PC-3 (cell line): ENCODE results near the gene NPFFR2. TPM values are rescaled to one million over a fixed set of nuclear protein-coding genes. Genes with fewer than 3 reads are reported as not detected.
A peak's percentile ranks its signal among the peaks of the same experiment; 100 is the strongest.

Source experiments
- ATAC-seq: fragments of 200-7000 bp; cut with Tn5 transposase; 2 replicates; pipeline ENCODE4 v1.9.1; 2020; ENCODE audit warnings: mild to moderate bottlenecking, moderate library complexity
- BruUV-seq: library from RNA; stranded (reverse); fragments of 400-500 nt; replicated peaks from 2 replicates; lab custom pipeline; 2021; lab: Mats Ljungman, UMichigan
- CTCF ChIA-PET: fragments of 300-600 bp; sonication (Branson Sonifier 250); formaldehyde crosslinking; loops from one replicate; lab custom pipeline; 2022; ENCODE audit warnings: antibody characterized with exemption; lab: Charles Lee
- POLR2A ChIA-PET: fragments of 300-600 bp; sonication (Branson Sonifier 250); formaldehyde crosslinking; loops from one replicate; lab custom pipeline; 2022; ENCODE audit warnings: antibody characterized with exemption; ENCODE audit not compliant: unreplicated experiment; lab: Charles Lee
- DNase-seq: peaks from one replicate; pipeline ENCODE4 v3.0.0-alpha.2; 2015
- H2AFZ ChIP-seq: fragments of 300-600 bp; sonication (generic); 2 replicates; pipeline ENCODE4 v1.6.0; 2016; ENCODE audit warnings: antibody characterized with exemption, low read length
- H3F3A ChIP-seq: fragments of 300-600 bp; sonication (generic); one replicate; pipeline ENCODE4 v1.6.0; 2017; ENCODE audit warnings: antibody characterized with exemption, low read length, control low read depth, mild to moderate bottlenecking; ENCODE audit not compliant: unreplicated experiment
- H3K27ac ChIP-seq: fragments of 300-600 bp; sonication (generic); 2 replicates; pipeline ENCODE4 v1.5.1; 2016; ENCODE audit warnings: mild to moderate bottlenecking, low read length
- H3K27me3 ChIP-seq: fragments of 300-600 bp; sonication (generic); 2 replicates; pipeline ENCODE4 v1.6.1; 2016; ENCODE audit warnings: low read length, mixed read lengths
- H3K36me3 ChIP-seq: fragments of 300-600 bp; sonication (generic); 2 replicates; pipeline ENCODE4 v1.6.1; 2016; ENCODE audit warnings: low read depth, mixed run types, low read length, mixed read lengths
- H3K4me1 ChIP-seq: fragments of 300-600 bp; sonication (generic); 2 replicates; pipeline ENCODE4 v1.5.1; 2016; ENCODE audit warnings: low read length; ENCODE audit not compliant: insufficient read depth
- H3K4me2 ChIP-seq: fragments of 300-600 bp; sonication (generic); 2 replicates; pipeline ENCODE4 v1.6.0; 2016; ENCODE audit warnings: low read length
- H3K4me3 ChIP-seq: fragments of 300-600 bp; sonication (generic); 2 replicates; pipeline ENCODE4 v1.5.1; 2016; ENCODE audit warnings: mild to moderate bottlenecking, low read length, mixed read lengths
- H3K79me2 ChIP-seq: fragments of 300-600 bp; sonication (generic); 2 replicates; pipeline ENCODE4 v1.6.1; 2017; ENCODE audit warnings: low read length, mixed read lengths
- H3K9ac ChIP-seq: fragments of 300-600 bp; sonication (generic); 2 replicates; pipeline ENCODE4 v1.6.0; 2016; ENCODE audit warnings: mild to moderate bottlenecking, low read length
- H3K9me2 ChIP-seq: fragments of 300-600 bp; sonication (generic); replicated peaks from 2 replicates; pipeline ENCODE4 v1.6.1; 2016; ENCODE audit warnings: mixed run types, low read length, mixed read lengths
- H3K9me3 ChIP-seq: fragments of 300-600 bp; sonication (generic); 2 replicates; pipeline ENCODE4 v1.6.1; 2016; ENCODE audit warnings: low read length, mixed read lengths
- H4K20me1 ChIP-seq: fragments of 300-600 bp; sonication (generic); 2 replicates; pipeline ENCODE4 v1.6.1; 2016; ENCODE audit warnings: low read length, mixed read lengths
- CTCF ChIP-seq: fragments of 300-600 bp; sonication (generic); conservative IDR thresholded peaks from 2 replicates; pipeline ENCODE4 v1.5.1; 2017; ENCODE audit warnings: antibody characterized with exemption, low read depth, mild to moderate bottlenecking, low read length
- EZH2 ChIP-seq: fragments of 300-600 bp; sonication (generic); IDR thresholded peaks from one replicate; pipeline ENCODE4 v1.6.1; 2017; ENCODE audit warnings: antibody characterized with exemption, mild to moderate bottlenecking, low read length; ENCODE audit not compliant: unreplicated experiment
- EZH2phosphoT487 ChIP-seq: fragments of 300-600 bp; sonication (generic); IDR thresholded peaks from 2 replicates; pipeline ENCODE4 v1.6.1; 2018; ENCODE audit warnings: mild to moderate bottlenecking, antibody characterized with exemption, low read length, borderline replicate concordance
- intact Hi-C: fragments of 100-400 bp; cut with micrococcal nuclease; formaldehyde crosslinking; loops from 2 replicates; pipeline ENCODE4 v1.9.0; 2023
- total RNA-seq: library from RNA; depleted of rRNA; stranded (reverse); fragments of >200 nt; gene quantifications from 2 replicates; pipeline ENCODE4 v1.2.3, GENCODE V29; 2014

The NPFFR2 gene
- total RNA-seq, 1 experiment from 2014 or later, result not detected

GRCh38 chr4:72109959-72110497 lies 78.2 kb downstream of the NPFFR2 start:
- Histone ChIP-seq H3K4me2 (peak overlapping the region; percentile 19), H3K27me3 (no peaks in the 10 kb centered on the region; the same call in 1 of the 2 replicates), H3K9me3 (no peaks in the 10 kb centered on the region), H4K20me1 (no peaks in the 10 kb centered on the region), H2AFZ (no peak overlapping the region), H3K4me1 (peaks cover 30% of the 10 kb centered on the region), H3K27ac (no peak overlapping the region), H3F3A (no peaks in the 10 kb centered on the region), H3K9ac (no peak overlapping the region), H3K4me3 (no peak overlapping the region), H3K79me2 (no peaks in the 10 kb centered on the region), H3K36me3 (no peaks in the 10 kb centered on the region), H3K9me2 (no peaks in the 10 kb centered on the region)
- no peak for ATAC-seq
- TF ChIP-seq EZH2phosphoT487, result no peak
- no peak for TF ChIP-seq CTCF
- TF ChIP-seq EZH2, result no peak
- POLR2A ChIA-PET, result no interaction called here
- CTCF ChIA-PET, result no interaction called here
- intact Hi-C loops, result no loop called here
- no TSS peak for BruUV-seq
- DNase-seq, result no peak

DNA sequence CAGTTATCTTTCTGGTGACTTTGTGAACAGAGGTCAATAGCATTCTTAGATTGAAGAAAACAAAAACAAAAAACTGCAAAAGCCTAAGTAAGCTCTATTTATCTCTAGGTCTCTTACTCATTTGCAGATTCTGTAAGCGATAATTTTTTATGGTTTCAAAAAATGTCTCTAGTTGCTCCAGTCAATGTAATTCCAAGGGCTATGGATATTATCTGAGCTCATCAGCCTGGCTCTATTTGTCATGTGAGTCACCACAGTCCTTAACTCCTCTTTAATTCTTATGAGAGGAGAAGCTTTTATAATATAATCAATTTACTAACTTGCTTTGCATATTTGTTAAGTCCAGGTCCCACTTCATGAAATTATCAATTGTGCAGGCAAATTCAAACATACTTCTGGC lies 79.1 kb downstream of the NPFFR2 start:
- Histone ChIP-seq H3K36me3 (no peaks in the 10 kb centered on the region), H3K9me3 (no peaks in the 10 kb centered on the region), H3K79me2 (no peaks in the 10 kb centered on the region), H3K27me3 (no peaks in the 10 kb centered on the region; the same call in 1 of the 2 replicates), H3K4me1 (peaks cover 30% of the 10 kb centered on the region), H2AFZ (no peak overlapping the region), H3K9me2 (no peaks in the 10 kb centered on the region), H3K4me3 (no peak overlapping the region), H4K20me1 (no peaks in the 10 kb centered on the region), H3K9ac (no peak overlapping the region), H3K27ac (peak overlapping the region; percentile 29), H3F3A (no peaks in the 10 kb centered on the region), H3K4me2 (peak overlapping the region; percentile 25)
- intact Hi-C loops, result no loop called here
- ATAC-seq (peak; percentile 59), DNase-seq (peak; percentile 83)
- ChIA-PET POLR2A (no interaction called here), CTCF (no interaction called here)
- no TSS peak for BruUV-seq
- TF ChIP-seq EZH2phosphoT487, result no peak
- TF ChIP-seq EZH2, result no peak
- TF ChIP-seq CTCF, result no peak

- no peak for TF ChIP-seq CTCF
- TF ChIP-seq EZH2phosphoT487, result no peak
- Histone ChIP-seq H3F3A (no peaks in the 10 kb centered on the region), H3K9me2 (no peaks in the 10 kb centered on the region), H3K4me3 (no peak overlapping the region), H3K9me3 (no peaks in the 10 kb centered on the region), H3K27me3 (no peaks in the 10 kb centered on the region), H3K36me3 (no peaks in the 10 kb centered on the region), H3K27ac (peak overlapping the region; percentile 48), H3K4me1 (peaks cover 30% of the 10 kb centered on the region), H3K4me2 (peak overlapping the region; percentile 25; the same call in 1 of the 2 replicates), H2AFZ (no peak overlapping the region), H4K20me1 (no peaks in the 10 kb centered on the region), H3K79me2 (no peaks in the 10 kb centered on the region), H3K9ac (peak overlapping the region; percentile 4; the same call in 1 of the 2 replicates)
- ChIA-PET POLR2A (interaction anchor here (0.7 kb wide), 1 partner anchor 1381 kb away, joined by 7 read pairs; no protein-coding TSS in a partner anchor), CTCF (no interaction called here)
- no TSS peak for BruUV-seq
- intact Hi-C loops, result no loop called here
- ATAC-seq (no peak), DNase-seq (no peak)
These were observed 80.1 kb downstream of the NPFFR2 start for GRCh38 chr4:72111863-72112262.
